Measurements from ENCODE around the gene CENPP.

DNA sequence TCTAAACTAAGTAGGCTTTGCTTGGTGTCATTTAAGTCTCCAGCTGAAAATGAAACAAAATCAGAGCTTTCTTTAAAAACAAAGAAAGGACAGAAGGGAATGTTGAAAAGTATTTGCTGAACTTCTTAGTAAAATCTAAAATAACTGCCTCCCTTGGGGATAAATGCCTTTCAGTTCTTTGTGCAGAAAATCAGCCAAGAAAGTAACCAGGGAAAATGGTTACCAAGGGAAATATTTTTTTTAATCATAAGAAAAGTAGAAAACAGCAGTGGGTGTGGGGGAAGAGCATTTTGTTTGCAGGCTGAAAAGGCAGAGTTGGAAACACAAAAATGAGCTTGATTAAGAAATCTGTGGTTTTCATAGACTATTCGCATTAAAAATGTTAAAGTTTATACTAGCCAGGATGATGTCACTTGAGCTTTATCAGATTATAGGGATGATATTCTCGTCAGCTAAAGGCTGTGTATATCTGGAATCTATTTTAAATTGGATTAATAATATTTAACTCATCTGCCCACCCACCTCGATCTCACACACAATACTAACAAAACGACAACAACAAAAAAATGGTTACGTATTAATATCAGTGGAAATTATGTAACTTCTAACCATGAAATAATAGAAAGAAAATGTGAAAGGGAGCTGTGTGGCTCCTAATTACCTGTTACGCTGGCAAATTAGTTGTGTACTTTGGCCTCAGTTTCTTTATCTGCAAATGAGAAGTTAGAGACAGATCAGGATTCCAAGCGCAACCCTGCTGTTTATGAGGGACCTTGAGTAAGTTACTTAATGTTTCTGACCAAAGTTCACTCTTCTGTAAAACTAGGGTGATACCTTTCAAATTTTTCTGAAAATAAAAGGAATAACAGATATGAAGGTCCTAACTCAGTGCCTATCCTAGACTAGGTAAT lies 210.4 kb downstream of the CENPP start, which contains the start of gene ECM2:
- TF ChIP-seq CTCF (IDR thresholded peaks at IDR 0.05) (no peak), SMC3 (IDR thresholded peaks at IDR 0.05) (no peak), BCL3 (IDR thresholded peaks at IDR 0.05) (no peak), HDAC2 (IDR thresholded peaks at IDR 0.05) (no peak), USF2 (IDR thresholded peaks at IDR 0.05) (no peak), CHD2 (IDR thresholded peaks at IDR 0.05; ENCODE audit: low read length, partially characterized antibody) (no peak), RARB (CRISPR knock-in tag; IDR thresholded peaks at IDR 0.05) (no peak), POLR2AphosphoS2 (conservative IDR thresholded peaks at IDR 0.05; ENCODE audit: low read length) (no peak), ZFP36 (IDR thresholded peaks at IDR 0.05; ENCODE audit: borderline replicate concordance, partially characterized antibody) (no peak), MAFK (IDR thresholded peaks at IDR 0.05; ENCODE audit: partially characterized antibody) (no peak), ELK1 (IDR thresholded peaks at IDR 0.05; ENCODE audit: low read depth, low read length) (no peak), EP300 (IDR thresholded peaks at IDR 0.05) (no peak)
- TF ChIP-seq, protein P1, sequence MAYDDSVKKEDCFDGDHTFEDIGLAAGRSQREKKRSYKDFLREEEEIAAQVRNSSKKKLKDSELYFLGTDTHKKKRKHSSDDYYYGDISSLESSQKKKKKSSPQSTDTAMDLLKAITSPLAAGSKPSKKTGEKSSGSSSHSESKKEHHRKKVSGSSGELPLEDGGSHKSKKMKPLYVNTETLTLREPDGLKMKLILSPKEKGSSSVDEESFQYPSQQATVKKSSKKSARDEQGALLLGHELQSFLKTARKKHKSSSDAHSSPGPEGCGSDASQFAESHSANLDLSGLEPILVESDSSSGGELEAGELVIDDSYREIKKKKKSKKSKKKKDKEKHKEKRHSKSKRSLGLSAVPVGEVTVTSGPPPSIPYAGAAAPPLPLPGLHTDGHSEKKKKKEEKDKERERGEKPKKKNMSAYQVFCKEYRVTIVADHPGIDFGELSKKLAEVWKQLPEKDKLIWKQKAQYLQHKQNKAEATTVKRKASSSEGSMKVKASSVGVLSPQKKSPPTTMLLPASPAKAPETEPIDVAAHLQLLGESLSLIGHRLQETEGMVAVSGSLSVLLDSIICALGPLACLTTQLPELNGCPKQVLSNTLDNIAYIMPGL (CRISPR knock-in tag; IDR thresholded peaks at IDR 0.05; ENCODE audit: borderline replicate concordance), result no peak

All from A549 (cell line).